C4-2B (cell line): ENCODE results near the gene LZTR1.

ENCODE experiments used
- CTCF ChIP-seq: fragments of 450-650 bp; conservative IDR thresholded peaks from 2 replicates; pipeline ENCODE4 v1.5.1; 2017; ENCODE audit warnings: mild to moderate bottlenecking
- ZFX ChIP-seq: fragments of 450-650 bp; IDR thresholded peaks from 2 replicates; pipeline ENCODE4 v1.6.1; 2017

GRCh38 chr22:20996031-20996410 is 13.9 kb downstream of the LZTR1 start:
- TF ChIP-seq CTCF (no peak), ZFX (no peak)
